Inflammatory macrophage treated with lipopolysaccharide for 1 hour (primary cell): ENCODE data around the gene SLC35B1.

Experiments
- DNase-seq, 2 donors: peaks; one replicate each; pipeline ENCODE4 v3.0.0-alpha.2; 2020 to 2022

Gene SLC35B1

GRCh38 chr17:49707608-49708514 lies at the start of gene SLC35B1:
TSS of gene SLC35B1 (minus strand) at chr17:49707964. CDS start at chr17:49707833, 131 bp downstream.
- peak; percentile 98 to 99 for DNase-seq

- DNase-seq = no peak
Measured at GRCh38 chr17:49757151-49757777, 49.5 kb upstream of the SLC35B1 start.

GRCh38 chr17:49756323-49757150 lies 48.8 kb upstream of the SLC35B1 start:
- DNase-seq = no peak

GRCh38 chr17:49755663-49756283 lies 48.0 kb upstream of the SLC35B1 start:
- no peak for DNase-seq

- no peak for DNase-seq
Measured at GRCh38 chr17:49753959-49754391, 46.2 kb upstream of the SLC35B1 start.

- DNase-seq = no peak
Measured at GRCh38 chr17:49752508-49752907, 44.7 kb upstream of the SLC35B1 start.

GRCh38 chr17:49749730-49750129 lies 42.0 kb upstream of the SLC35B1 start:
- DNase-seq = no peak

- no peak for DNase-seq
Measured at GRCh38 chr17:49748791-49749190, 41.0 kb upstream of the SLC35B1 start.

- DNase-seq = no peak
Measured at GRCh38 chr17:49748223-49748622, 40.5 kb upstream of the SLC35B1 start.

GRCh38 chr17:49747632-49748031 lies 39.9 kb upstream of the SLC35B1 start:
- no peak for DNase-seq

- DNase-seq = no peak
Measured at GRCh38 chr17:49746791-49747490, 39.2 kb upstream of the SLC35B1 start.

- DNase-seq = no peak
Measured at GRCh38 chr17:49745175-49746139, 37.7 kb upstream of the SLC35B1 start.

- DNase-seq = peak; percentile 38 to 62
Measured at GRCh38 chr17:49742166-49742638, 34.4 kb upstream of the SLC35B1 start.

- DNase-seq = peak in 1 of 2 donors; percentile 33
Measured at GRCh38 chr17:49741692-49742076, 33.9 kb upstream of the SLC35B1 start.

- DNase-seq = no peak
Measured at GRCh38 chr17:49741009-49741691, 33.4 kb upstream of the SLC35B1 start.

GRCh38 chr17:49739641-49740271 lies 32.0 kb upstream of the SLC35B1 start:
- peak; percentile 79 to 89 for DNase-seq

- no peak for DNase-seq
Measured at GRCh38 chr17:49738456-49739163, 30.8 kb upstream of the SLC35B1 start.
